ENCODE results near the gene SOX12. TPM values are rescaled to one million over a fixed set of nuclear protein-coding genes. Genes with fewer than 3 reads are reported as not detected.

SOX12 gene
- total RNA-seq, 1 experiment from 2014 or later: 59.1 TPM

GRCh38 chr20:309841-310644, 15.3 kb upstream of the SOX12 start (continued):
- TF ChIP-seq ESRRA (CRISPR knock-in tag; IDR thresholded peaks at IDR 0.05; ENCODE audit: borderline replicate concordance): no peak

GRCh38 chr20:310645-311044, 14.7 kb upstream of the SOX12 start:
- ChIA-PET POLR2A (interaction anchor here (0.6 to 2.6 kb wide), 6 partner anchors 11 to 69 kb away, joined by 3 to 47 read pairs (median 6); partner anchors contain the start of gene SOX12), CTCF (interaction anchor here (0.5 to 5.3 kb wide), 7 partner anchors 10 to 48 kb away, joined by 3 to 39 read pairs (median 18); partner anchors contain the start of genes SOX12 and ZCCHC3)
- H3K27ac Mint-ChIP-seq: peak overlapping the region; percentile 85
- DNase-seq (ENCODE audit: low spot score) (no peak), ATAC-seq (no peak)
- H3K4me1 Mint-ChIP-seq: peaks cover 30% of the 10 kb centered on the region
- peaks cover 5% of the 10 kb centered on the region for H3K27me3 Mint-ChIP-seq (ENCODE audit: low read depth)
- H3K9me3 Mint-ChIP-seq: no peaks in the 10 kb centered on the region
- H3K4me3 Mint-ChIP-seq: peak overlapping the region; percentile 72
- 0 out of 2 replicates have a peak, but pooled peaks have one; percentile 3 for TF ChIP-seq HMGXB4 (CRISPR knock-in tag; IDR thresholded peaks at IDR 0.05)
- TF ChIP-seq PRDM15 (CRISPR knock-in tag; IDR thresholded peaks at IDR 0.05): no peak
- no peaks in the 10 kb centered on the region for H3K36me3 Mint-ChIP-seq

- Mint-ChIP-seq H3K27me3 (ENCODE audit: low read depth) (peaks cover 2% of the 10 kb centered on the region), H3K27ac (peak overlapping the region; percentile 79; the same call in 1 of the 2 replicates), H3K36me3 (no peaks in the 10 kb centered on the region), H3K4me3 (no peak overlapping the region), H3K9me3 (no peaks in the 10 kb centered on the region), H3K4me1 (peaks cover 28% of the 10 kb centered on the region)
- DNase-seq (ENCODE audit: low spot score) (no peak), ATAC-seq (no peak)
- ChIA-PET POLR2A (interaction anchor here (0.9 kb wide), 1 partner anchor 13 kb away, joined by 4 read pairs; no protein-coding TSS in a partner anchor), CTCF (interaction anchor here (1.0 to 5.3 kb wide), 4 partner anchors 12 to 43 kb away, joined by 4 to 35 read pairs (median 16); partner anchors contain the start of gene ZCCHC3)
- TF ChIP-seq GTF2I (CRISPR knock-in tag; conservative IDR thresholded peaks at IDR 0.05) (no peak), FOXK1 (CRISPR knock-in tag; IDR thresholded peaks at IDR 0.05) (no peak), NR1H2 (CRISPR knock-in tag; IDR thresholded peaks at IDR 0.05) (no peak), IRF1 (CRISPR knock-in tag; IDR thresholded peaks at IDR 0.05) (no peak)
Observed at GRCh38 chr20:311609-312008, 13.7 kb upstream of the SOX12 start.

- DNase-seq (ENCODE audit: low spot score) (no peak), ATAC-seq (no peak)
- TF ChIP-seq ZMAT4 (CRISPR knock-in tag; IDR thresholded peaks at IDR 0.05): no peak
- no peak for TF ChIP-seq USF2 (CRISPR knock-in tag; IDR thresholded peaks at IDR 0.05)
- TF ChIP-seq ZNF671 (CRISPR knock-in tag; IDR thresholded peaks at IDR 0.05): no peak
- no peak for TF ChIP-seq TEAD1 (CRISPR knock-in tag; IDR thresholded peaks at IDR 0.05)
- no peak for TF ChIP-seq PRRX2 (CRISPR knock-in tag; IDR thresholded peaks at IDR 0.05)
- TF ChIP-seq ZNF396 (CRISPR knock-in tag; IDR thresholded peaks at IDR 0.05; ENCODE audit: borderline replicate concordance): no peak
- no peak for TF ChIP-seq ZNF423 (CRISPR knock-in tag; IDR thresholded peaks at IDR 0.05)
- TF ChIP-seq HMGA2 (CRISPR knock-in tag; IDR thresholded peaks at IDR 0.05): no peak
- TF ChIP-seq RELA (CRISPR knock-in tag; IDR thresholded peaks at IDR 0.05; ENCODE audit: borderline replicate concordance): no peak
- TF ChIP-seq AFF4 (CRISPR knock-in tag; IDR thresholded peaks at IDR 0.05; ENCODE audit: borderline replicate concordance): no peak
- H3K4me3 Mint-ChIP-seq: no peak overlapping the region
- no peaks in the 10 kb centered on the region for H3K27me3 Mint-ChIP-seq (ENCODE audit: low read depth)
- ChIA-PET CTCF (interaction anchor here (1.0 to 5.3 kb wide), 4 partner anchors 12 to 42 kb away, joined by 4 to 35 read pairs (median 16); partner anchors contain the start of gene ZCCHC3), POLR2A (interaction anchor here (0.9 kb wide), 1 partner anchor 12 kb away, joined by 4 read pairs; no protein-coding TSS in a partner anchor)
- no peak overlapping the region for H3K27ac Mint-ChIP-seq
- no peaks in the 10 kb centered on the region for H3K9me3 Mint-ChIP-seq
- H3K36me3 Mint-ChIP-seq: no peaks in the 10 kb centered on the region
- H3K4me1 Mint-ChIP-seq: peaks cover 28% of the 10 kb centered on the region
Observed at GRCh38 chr20:312067-312466, 13.3 kb upstream of the SOX12 start.

All from WTC11 (cell line).